ENCODE data around the gene SPTAN1.
"Not testable (repeated sequence)": the region's sequence is repeated elsewhere in the genome, so short reads cannot be mapped to it uniquely, and the experiment has no call there.

SPTAN1 gene

GRCh38 chr9:128552744-128553440 lies 505 bp downstream of the SPTAN1 start:
- no peak for DNase-seq (ENCODE audit: insufficient read length, low spot score)
- no peak for FAIRE-seq

- no peak for FAIRE-seq
- DNase-seq (ENCODE audit: insufficient read length, low spot score): no peak
Observed at GRCh38 chr9:128553728-128554127, 1.3 kb downstream of the SPTAN1 start.

- FAIRE-seq (peak; percentile 33), DNase-seq (ENCODE audit: insufficient read length, low spot score) (peak; percentile 60)
Observed at GRCh38 chr9:128554155-128554862, 1.9 kb downstream of the SPTAN1 start.

GRCh38 chr9:128555180-128555721 lies 2.9 kb downstream of the SPTAN1 start:
- FAIRE-seq (no peak), DNase-seq (ENCODE audit: insufficient read length, low spot score) (peak; percentile 46)

- DNase-seq (ENCODE audit: insufficient read length, low spot score) (no peak), FAIRE-seq (no peak)
Observed at GRCh38 chr9:128556276-128556675, 3.9 kb downstream of the SPTAN1 start.

- DNase-seq (ENCODE audit: insufficient read length, low spot score) (no peak), FAIRE-seq (no peak)
Observed at GRCh38 chr9:128556926-128557634, 4.7 kb downstream of the SPTAN1 start.

- DNase-seq (ENCODE audit: insufficient read length, low spot score) (peak; percentile 57), FAIRE-seq (peak; percentile 13)
Observed at GRCh38 chr9:128558431-128559310, 6.3 kb downstream of the SPTAN1 start.

- DNase-seq (ENCODE audit: insufficient read length, low spot score): no peak
- no peak for FAIRE-seq
Observed at GRCh38 chr9:128565578-128565977, 13.2 kb downstream of the SPTAN1 start.

- no peak for FAIRE-seq
- DNase-seq (ENCODE audit: insufficient read length, low spot score): no peak
Observed at GRCh38 chr9:128568470-128569078, 16.2 kb downstream of the SPTAN1 start.

GRCh38 chr9:128575469-128575868 lies 23.1 kb downstream of the SPTAN1 start:
- FAIRE-seq: no peak
- no peak for DNase-seq (ENCODE audit: insufficient read length, low spot score)

GRCh38 chr9:128575916-128576315 lies 23.5 kb downstream of the SPTAN1 start:
- no peak for DNase-seq (ENCODE audit: insufficient read length, low spot score)
- no peak for FAIRE-seq

- FAIRE-seq: no peak
- no peak for DNase-seq (ENCODE audit: insufficient read length, low spot score)
Observed at GRCh38 chr9:128577206-128577605, 24.8 kb downstream of the SPTAN1 start.

- DNase-seq (ENCODE audit: insufficient read length, low spot score) (no peak), FAIRE-seq (no peak)
Observed at GRCh38 chr9:128579194-128579593, 26.8 kb downstream of the SPTAN1 start.

- DNase-seq (ENCODE audit: insufficient read length, low spot score): no peak
- no peak for FAIRE-seq
Observed at GRCh38 chr9:128580731-128581130, 28.3 kb downstream of the SPTAN1 start.

GRCh38 chr9:128585155-128585554 lies 32.8 kb downstream of the SPTAN1 start:
- DNase-seq (ENCODE audit: insufficient read length, low spot score); FAIRE-seq: not testable (repeated sequence)

GRCh38 chr9:128586934-128587333 lies 34.5 kb downstream of the SPTAN1 start:
- not testable (repeated sequence) for DNase-seq (ENCODE audit: insufficient read length, low spot score); FAIRE-seq

GRCh38 chr9:128587453-128587852 lies 35.1 kb downstream of the SPTAN1 start:
- no peak for FAIRE-seq
- no peak for DNase-seq (ENCODE audit: insufficient read length, low spot score)

- no peak for FAIRE-seq
- DNase-seq (ENCODE audit: insufficient read length, low spot score): no peak
Observed at GRCh38 chr9:128588581-128589233, 36.3 kb downstream of the SPTAN1 start.

- FAIRE-seq (no peak), DNase-seq (ENCODE audit: insufficient read length, low spot score) (no peak)
Observed at GRCh38 chr9:128593039-128593438, 40.7 kb downstream of the SPTAN1 start.

Data from HTR-8/SVneo (cell line).